ENCODE measurements around the gene CFAP61.
"Not testable (repeated sequence)": the region's sequence is repeated elsewhere in the genome, so short reads cannot be mapped to it uniquely, and the experiment has no call there.

CFAP61 gene

GRCh38 chr20:20210943-20211273 is 158.6 kb downstream of the CFAP61 start:
- no peak for DNase-seq (ENCODE audit: low read depth)

DNA sequence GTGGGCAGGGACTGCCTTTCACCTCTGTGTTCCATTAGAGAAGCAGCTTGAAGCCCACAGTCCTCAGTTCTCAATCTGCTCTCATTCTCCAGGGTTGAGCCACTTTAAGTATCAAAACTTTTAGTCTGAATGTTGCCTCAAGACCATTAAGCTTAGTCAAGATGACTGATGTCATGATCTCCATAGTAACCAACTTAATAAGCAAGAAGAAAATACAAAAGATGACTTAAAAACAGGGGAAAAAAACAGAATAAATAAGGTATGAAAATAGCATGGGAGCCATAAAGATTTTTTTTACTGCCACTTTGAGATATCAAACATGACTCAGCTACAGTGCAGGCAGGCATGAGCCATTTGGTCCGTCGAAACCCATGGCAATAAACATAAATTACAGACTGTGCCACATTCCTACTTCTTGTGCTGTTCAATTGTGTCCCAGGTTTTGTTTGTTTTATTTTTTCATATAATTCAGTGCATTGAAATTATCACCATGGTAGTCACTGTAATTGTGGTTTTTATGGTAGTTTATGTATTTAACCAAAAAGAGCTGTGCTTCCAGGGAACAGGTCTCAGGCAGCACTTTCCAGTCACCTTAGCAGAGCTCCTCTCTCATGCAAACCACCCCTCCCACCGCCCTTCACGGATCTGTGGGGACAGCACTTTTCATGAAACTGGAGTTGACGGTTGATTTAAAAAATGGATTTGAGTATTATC is 159.1 kb downstream of the CFAP61 start:
- DNase-seq (ENCODE audit: low read depth): no peak

DNA sequence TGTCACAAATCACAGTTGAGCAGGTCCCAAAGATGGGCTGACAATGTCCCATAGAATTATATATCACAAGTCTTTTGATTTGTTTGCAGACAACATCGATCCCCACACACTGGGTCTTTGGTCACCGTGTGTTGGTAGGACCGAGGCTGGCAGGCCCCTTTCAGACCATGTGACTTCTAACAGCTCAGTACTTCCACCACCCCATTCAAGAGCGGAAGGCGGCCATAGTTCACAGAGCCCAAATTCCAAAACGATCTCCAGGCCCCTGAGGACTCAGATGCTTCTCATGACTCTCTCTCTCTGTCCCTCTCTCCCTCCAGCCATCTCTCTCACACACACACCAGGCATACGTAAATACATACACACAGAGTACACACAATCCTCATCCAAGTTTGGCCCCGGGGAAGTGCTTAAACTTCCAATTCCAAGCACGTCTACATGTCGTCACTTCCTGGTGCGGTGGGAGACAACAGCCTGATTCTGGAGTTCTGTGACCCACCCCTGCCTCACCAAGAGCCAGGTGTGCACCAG is 159.7 kb downstream of the CFAP61 start:
- DNase-seq (ENCODE audit: low read depth): no peak

- DNase-seq (ENCODE audit: low read depth): no peak
These were observed 160.4 kb downstream of the CFAP61 start for GRCh38 chr20:20212675-20213096.

- no peak for DNase-seq (ENCODE audit: low read depth)
These were observed 161.3 kb downstream of the CFAP61 start for GRCh38 chr20:20213526-20214121.

- DNase-seq (ENCODE audit: low read depth): no peak
These were observed 162.5 kb downstream of the CFAP61 start for GRCh38 chr20:20214757-20215275.

- no peak for DNase-seq (ENCODE audit: low read depth)
These were observed 163.8 kb downstream of the CFAP61 start for GRCh38 chr20:20215976-20216727.

GRCh38 chr20:20216941-20217340 is 164.6 kb downstream of the CFAP61 start:
- no peak for DNase-seq (ENCODE audit: low read depth)

DNA sequence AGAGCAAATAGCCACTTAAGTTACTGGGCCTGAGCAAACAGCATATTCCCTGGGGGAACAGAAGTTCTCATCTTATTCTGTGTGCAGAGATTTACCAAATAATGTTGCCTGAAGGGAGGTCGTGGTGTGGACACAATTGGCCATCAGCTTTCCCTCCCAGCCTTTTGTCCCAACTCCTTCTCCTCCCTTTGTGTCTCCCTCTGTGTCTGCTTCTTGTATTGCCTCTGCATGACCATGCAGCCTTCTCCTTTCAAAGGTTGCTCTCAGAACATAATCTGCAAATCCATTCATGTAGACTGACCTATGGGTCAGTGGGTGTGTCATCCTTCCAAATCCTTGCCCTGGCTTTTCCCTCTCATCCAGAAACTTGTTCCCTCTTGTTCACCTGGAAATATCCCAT is 165.3 kb downstream of the CFAP61 start:
- DNase-seq (ENCODE audit: low read depth): no peak

- DNase-seq (ENCODE audit: low read depth): not testable (repeated sequence)
These were observed 165.8 kb downstream of the CFAP61 start for GRCh38 chr20:20218106-20218505.

GRCh38 chr20:20219016-20219415 is 166.7 kb downstream of the CFAP61 start:
- DNase-seq (ENCODE audit: low read depth): no peak

- DNase-seq (ENCODE audit: low read depth): no peak
These were observed 167.8 kb downstream of the CFAP61 start for GRCh38 chr20:20220134-20220533.

DNA sequence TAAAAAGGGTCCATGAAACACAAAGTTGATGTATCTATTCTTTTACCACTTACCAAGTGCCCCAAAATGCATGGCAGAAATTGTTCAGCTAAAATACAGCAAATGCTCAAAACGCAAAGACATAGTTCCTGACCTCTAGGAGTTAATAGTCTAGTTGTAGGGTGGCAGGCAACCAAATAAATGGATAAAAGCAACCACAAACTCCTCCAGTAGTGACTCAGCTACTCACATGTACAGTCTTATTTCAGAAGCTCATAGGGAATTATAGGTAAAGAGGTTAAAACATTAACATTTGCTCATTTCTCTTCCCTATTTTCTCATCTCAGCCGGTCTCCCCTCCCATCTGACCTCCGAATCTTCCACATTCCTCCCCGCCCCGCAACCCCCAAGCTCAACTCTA is 171.6 kb downstream of the CFAP61 start:
- DNase-seq (ENCODE audit: low read depth): no peak

GRCh38 chr20:20224806-20225205 is 172.5 kb downstream of the CFAP61 start:
- DNase-seq (ENCODE audit: low read depth): no peak

- no peak for DNase-seq (ENCODE audit: low read depth)
These were observed 173.2 kb downstream of the CFAP61 start for GRCh38 chr20:20225325-20226043.

DNA sequence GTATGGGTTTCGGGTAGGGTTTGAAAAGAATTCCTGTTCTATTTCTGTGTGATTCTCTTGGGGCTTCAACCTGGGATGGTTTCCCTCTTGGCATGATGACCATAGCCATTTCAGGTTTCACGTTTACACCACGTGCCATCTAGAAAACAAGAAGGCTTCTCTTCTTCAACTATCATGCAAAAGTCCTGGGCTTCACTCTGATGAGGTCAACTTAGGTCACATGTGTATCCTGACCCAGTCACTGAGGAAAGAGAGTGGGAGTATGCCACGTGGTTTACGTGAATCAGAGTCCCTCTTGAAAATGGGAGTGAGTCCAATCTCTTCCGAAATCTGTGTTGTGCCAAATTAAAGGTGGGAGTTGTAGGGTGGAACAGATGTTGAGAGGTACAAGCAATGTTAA is 174.2 kb downstream of the CFAP61 start:
- DNase-seq (ENCODE audit: low read depth): no peak

DNA sequence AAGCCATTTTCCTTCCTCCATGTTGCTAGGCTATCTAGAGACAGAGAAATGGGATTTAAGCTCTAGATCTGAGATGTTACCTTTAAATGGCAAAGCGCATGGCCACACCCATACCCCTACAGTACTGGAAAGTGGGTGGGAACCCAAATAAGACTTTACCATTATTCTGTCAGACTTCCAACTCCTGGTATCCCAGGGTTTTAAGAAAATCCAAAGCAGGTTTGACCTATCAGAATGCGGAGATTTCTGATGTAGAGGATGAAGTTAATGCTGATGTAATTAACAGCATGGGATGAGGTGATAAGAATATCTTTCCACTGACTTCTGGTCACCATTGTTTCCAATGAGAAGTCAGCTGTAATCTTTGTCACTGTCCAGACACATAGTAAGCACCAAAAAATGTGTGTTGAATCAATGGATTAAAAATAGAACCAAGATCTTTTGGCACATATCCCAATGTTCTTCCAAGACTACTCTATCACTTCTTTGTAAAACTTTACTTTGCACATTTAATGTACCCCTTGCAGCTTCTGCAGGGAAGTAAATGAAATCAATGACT is 174.8 kb downstream of the CFAP61 start:
- DNase-seq (ENCODE audit: low read depth): no peak

- no peak for DNase-seq (ENCODE audit: low read depth)
These were observed 176.0 kb downstream of the CFAP61 start for GRCh38 chr20:20228351-20228750.

DNA sequence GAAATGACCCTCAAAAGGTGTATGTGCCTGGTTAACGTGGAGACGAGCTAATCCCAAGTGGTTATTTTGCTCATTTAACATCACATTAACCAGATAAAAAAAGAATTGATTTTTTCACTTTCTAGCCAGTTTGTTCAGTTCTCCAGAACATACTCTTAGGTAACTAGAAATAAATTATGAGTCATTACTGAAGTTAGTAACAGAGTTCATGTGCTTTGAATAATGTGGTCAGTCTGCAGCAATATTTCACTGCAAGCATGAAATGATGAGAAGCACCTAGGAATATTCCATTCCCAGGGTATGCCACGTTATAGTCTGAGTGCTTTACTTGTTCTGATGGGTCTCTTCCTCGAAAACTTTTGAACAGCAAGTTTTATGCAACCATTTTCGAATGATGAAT is 177.3 kb downstream of the CFAP61 start:
- no peak for DNase-seq (ENCODE audit: low read depth)

DNA sequence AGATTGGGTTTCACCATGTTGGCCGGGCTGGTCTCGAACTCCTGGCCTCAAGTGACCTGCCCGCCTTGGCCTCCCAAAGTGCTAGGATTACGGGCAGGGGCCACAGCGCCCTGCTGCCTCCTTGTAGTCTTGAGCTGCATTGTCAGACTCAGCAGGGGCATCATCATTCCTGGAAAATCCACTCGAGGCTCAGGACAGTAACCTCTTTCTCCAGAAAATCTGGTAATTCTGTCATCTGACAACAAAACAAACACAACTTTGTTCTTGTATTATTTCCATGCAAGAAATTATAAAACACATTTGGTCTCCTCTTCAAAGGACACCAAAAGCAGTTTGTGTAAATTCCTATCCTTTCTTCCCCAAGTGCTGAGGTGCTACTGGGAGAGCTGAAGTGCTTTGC is 178.4 kb downstream of the CFAP61 start:
- no peak for DNase-seq (ENCODE audit: low read depth)

DNA sequence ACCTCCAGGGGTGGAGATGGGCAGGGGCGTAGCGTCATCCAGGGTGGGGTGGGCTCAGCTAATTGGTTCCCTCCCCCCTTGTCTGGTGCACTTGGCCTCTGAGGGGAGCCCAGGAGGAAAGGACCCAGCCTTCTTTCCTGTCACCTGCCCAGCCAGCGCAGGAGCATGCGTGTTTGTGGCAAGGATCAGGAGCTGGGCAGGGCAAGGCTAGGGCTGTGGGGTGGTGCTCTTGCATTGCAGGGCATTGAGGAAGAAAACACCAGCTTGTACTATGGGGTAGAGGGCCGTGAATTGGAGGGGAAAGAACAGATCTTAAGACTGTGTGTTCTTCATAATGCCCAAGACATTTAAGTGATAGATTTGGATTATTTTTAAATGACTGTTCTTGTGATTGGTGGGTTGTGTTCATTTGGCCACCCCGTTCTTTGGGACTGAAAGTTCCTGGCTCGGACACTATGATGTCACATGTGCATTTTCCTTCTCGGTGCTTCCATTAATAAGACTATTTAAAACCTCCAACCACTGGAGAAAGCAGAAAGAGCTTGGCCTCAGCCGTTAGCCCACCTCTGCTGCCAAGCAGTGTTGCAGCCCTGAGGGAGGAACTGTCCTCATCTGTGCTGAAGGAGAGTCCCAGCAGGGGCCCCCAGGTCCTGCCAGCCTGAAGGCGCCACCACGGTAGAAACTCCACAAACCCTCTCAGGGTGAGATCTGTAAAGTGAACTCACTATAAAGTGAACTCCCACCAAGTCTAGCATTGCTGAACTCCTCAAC is 179.4 kb downstream of the CFAP61 start:
- DNase-seq (ENCODE audit: low read depth): no peak

Measured in activated T-helper 1 cell treated with Interleukin-2 at 50 U/mL for 16 hours (primary cell).